ENCODE measurements around the gene PEX16.
"Not testable (repeated sequence)": the region's sequence is repeated elsewhere in the genome, so short reads cannot be mapped to it uniquely, and the experiment has no call there.

Gene PEX16

GRCh38 chr11:45905095-45905494 lies 12.6 kb downstream of the PEX16 start:
- Histone ChIP-seq H3K4me1 (ENCODE audit: control insufficient read depth, insufficient read depth, low read length) (peaks cover 20% of the 10 kb centered on the region), H3K27ac (ENCODE audit: low read length) (no peak overlapping the region), H3K9ac (ENCODE audit: low read length in 2 of 2) (no peak overlapping the region), H3K27me3 (ENCODE audit: control insufficient read depth in 1 of 2, insufficient read depth in 2 of 2, low read length in 2 of 2) (no peaks in the 10 kb centered on the region), H3K36me3 (ENCODE audit: control insufficient read depth in 2 of 2, insufficient read depth in 2 of 2, low read length in 2 of 2) (peaks cover 0 to 14% of the 10 kb centered on the region in 2 donors), H3K9me3 (ENCODE audit: control insufficient read depth in 2 of 2, low read length in 2 of 2) (no peaks in the 10 kb centered on the region), H3K4me3 (ENCODE audit: low read length in 2 of 2) (no peak overlapping the region)

DNA sequence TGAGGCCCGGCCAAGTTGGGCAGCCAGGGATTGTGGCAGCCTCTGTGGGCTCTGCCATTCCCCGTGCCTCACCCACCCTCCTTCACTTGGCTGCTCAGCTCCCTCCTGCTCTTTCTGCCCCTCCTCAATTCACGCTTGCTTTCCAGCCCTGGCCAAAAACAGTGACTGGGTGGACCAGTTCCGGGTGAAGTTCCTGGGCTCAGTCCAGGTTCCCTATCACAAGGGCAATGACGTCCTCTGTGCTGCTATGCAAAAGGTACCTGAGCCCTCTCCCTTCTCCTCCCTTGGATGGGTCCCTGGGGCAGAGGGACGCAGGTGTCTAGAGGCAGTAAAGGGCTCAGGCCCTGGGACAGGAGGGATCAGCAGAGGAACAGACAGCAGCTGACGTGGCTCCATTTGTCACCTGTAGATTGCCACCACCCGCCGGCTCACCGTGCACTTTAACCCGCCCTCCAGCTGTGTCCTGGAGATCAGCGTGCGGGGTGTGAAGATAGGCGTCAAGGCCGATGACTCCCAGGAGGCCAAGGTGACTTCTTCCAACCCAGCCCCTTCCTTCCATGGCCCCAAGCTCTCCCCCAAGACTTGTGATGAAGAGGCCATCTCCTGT lies 13.3 kb downstream of the PEX16 start:
- Histone ChIP-seq H3K27ac (ENCODE audit: low read length) (no peak overlapping the region), H3K4me1 (ENCODE audit: control insufficient read depth, insufficient read depth, low read length) (peaks cover 20% of the 10 kb centered on the region), H3K9me3 (ENCODE audit: control insufficient read depth in 2 of 2, low read length in 2 of 2) (no peaks in the 10 kb centered on the region), H3K27me3 (ENCODE audit: control insufficient read depth in 1 of 2, insufficient read depth in 2 of 2, low read length in 2 of 2) (no peaks in the 10 kb centered on the region), H3K9ac (ENCODE audit: low read length in 2 of 2) (no peak overlapping the region), H3K36me3 (ENCODE audit: control insufficient read depth in 2 of 2, insufficient read depth in 2 of 2, low read length in 2 of 2) (peaks cover 0 to 12% of the 10 kb centered on the region in 2 donors), H3K4me3 (ENCODE audit: low read length in 2 of 2) (no peak overlapping the region)

DNA sequence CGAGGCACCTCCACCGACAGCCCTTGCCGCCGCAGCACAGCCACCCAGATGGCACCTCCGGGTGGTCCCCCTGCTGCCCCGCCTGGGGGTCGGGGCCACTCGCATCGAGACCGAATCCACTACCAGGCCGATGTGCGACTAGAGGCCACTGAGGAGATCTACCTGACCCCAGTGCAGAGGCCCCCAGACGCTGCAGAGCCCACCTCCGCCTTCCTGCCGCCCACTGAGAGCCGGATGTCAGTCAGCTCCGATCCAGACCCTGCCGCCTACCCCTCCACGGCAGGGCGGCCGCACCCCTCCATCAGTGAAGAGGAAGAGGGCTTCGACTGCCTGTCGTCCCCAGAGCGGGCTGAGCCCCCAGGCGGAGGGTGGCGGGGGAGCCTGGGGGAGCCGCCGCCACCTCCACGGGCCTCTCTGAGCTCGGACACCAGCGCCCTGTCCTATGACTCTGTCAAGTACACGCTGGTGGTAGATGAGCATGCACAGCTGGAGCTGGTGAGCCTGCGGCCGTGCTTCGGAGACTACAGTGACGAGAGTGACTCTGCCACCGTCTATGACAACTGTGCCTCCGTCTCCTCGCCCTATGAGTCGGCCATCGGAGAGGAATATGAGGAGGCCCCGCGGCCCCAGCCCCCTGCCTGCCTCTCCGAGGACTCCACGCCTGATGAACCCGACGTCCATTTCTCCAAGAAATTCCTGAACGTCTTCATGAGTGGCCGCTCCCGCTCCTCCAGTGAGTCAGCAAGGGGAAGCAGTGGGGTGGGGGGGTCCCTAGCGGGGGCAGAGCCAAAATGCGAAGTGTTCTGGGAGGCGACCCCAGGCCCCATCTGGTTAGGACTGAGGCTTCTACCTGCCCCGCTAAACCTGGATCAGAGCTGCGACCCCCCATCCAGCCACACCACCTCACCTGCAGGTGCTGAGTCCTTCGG lies 15.0 kb downstream of the PEX16 start:
- peaks cover 23% of the 10 kb centered on the region for H3K4me1 ChIP-seq (ENCODE audit: control insufficient read depth, insufficient read depth, low read length)

GRCh38 chr11:45901626-45902025 lies 16.1 kb downstream of the PEX16 start:
- H3K27ac ChIP-seq (ENCODE audit: low read length) = no peak overlapping the region
- H3K36me3 ChIP-seq (ENCODE audit: control insufficient read depth in 2 of 2, insufficient read depth in 2 of 2, low read length in 2 of 2) = peaks cover 0 to 12% of the 10 kb centered on the region in 2 donors
- H3K9me3 ChIP-seq (ENCODE audit: control insufficient read depth in 2 of 2, low read length in 2 of 2) = no peaks in the 10 kb centered on the region
- no peak overlapping the region for H3K9ac ChIP-seq (ENCODE audit: low read length in 2 of 2)
- peaks cover 21% of the 10 kb centered on the region for H3K4me1 ChIP-seq (ENCODE audit: control insufficient read depth, insufficient read depth, low read length)
- H3K4me3 ChIP-seq (ENCODE audit: low read length in 2 of 2) = no peak overlapping the region
- no peaks in the 10 kb centered on the region for H3K27me3 ChIP-seq (ENCODE audit: control insufficient read depth in 1 of 2, insufficient read depth in 2 of 2, low read length in 2 of 2)

More for the DNA sequence above, 15.0 kb downstream of the PEX16 start:
- Histone ChIP-seq H3K9ac (ENCODE audit: low read length in 2 of 2) (no peak overlapping the region), H3K27ac (ENCODE audit: low read length) (no peak overlapping the region), H3K27me3 (ENCODE audit: control insufficient read depth in 1 of 2, insufficient read depth in 2 of 2, low read length in 2 of 2) (no peaks in the 10 kb centered on the region), H3K36me3 (ENCODE audit: control insufficient read depth in 2 of 2, insufficient read depth in 2 of 2, low read length in 2 of 2) (peaks cover 0 to 12% of the 10 kb centered on the region in 2 donors), H3K9me3 (ENCODE audit: control insufficient read depth in 2 of 2, low read length in 2 of 2) (no peaks in the 10 kb centered on the region), H3K4me3 (ENCODE audit: low read length in 2 of 2) (no peak overlapping the region)

GRCh38 chr11:45900916-45901617 lies 16.6 kb downstream of the PEX16 start:
- H3K4me1 ChIP-seq (ENCODE audit: control insufficient read depth, insufficient read depth, low read length) = peaks cover 21% of the 10 kb centered on the region
- H3K9ac ChIP-seq (ENCODE audit: low read length in 2 of 2) = peak overlapping the region; percentile 50 to 69
- H3K27me3 ChIP-seq (ENCODE audit: control insufficient read depth in 1 of 2, insufficient read depth in 2 of 2, low read length in 2 of 2) = no peaks in the 10 kb centered on the region
- peak overlapping the region; percentile 57 to 80 for H3K4me3 ChIP-seq (ENCODE audit: low read length in 2 of 2)
- H3K9me3 ChIP-seq (ENCODE audit: control insufficient read depth in 2 of 2, low read length in 2 of 2) = no peaks in the 10 kb centered on the region
- H3K27ac ChIP-seq (ENCODE audit: low read length) = no peak overlapping the region
- H3K36me3 ChIP-seq (ENCODE audit: control insufficient read depth in 2 of 2, insufficient read depth in 2 of 2, low read length in 2 of 2) = peaks cover 0 to 12% of the 10 kb centered on the region in 2 donors

DNA sequence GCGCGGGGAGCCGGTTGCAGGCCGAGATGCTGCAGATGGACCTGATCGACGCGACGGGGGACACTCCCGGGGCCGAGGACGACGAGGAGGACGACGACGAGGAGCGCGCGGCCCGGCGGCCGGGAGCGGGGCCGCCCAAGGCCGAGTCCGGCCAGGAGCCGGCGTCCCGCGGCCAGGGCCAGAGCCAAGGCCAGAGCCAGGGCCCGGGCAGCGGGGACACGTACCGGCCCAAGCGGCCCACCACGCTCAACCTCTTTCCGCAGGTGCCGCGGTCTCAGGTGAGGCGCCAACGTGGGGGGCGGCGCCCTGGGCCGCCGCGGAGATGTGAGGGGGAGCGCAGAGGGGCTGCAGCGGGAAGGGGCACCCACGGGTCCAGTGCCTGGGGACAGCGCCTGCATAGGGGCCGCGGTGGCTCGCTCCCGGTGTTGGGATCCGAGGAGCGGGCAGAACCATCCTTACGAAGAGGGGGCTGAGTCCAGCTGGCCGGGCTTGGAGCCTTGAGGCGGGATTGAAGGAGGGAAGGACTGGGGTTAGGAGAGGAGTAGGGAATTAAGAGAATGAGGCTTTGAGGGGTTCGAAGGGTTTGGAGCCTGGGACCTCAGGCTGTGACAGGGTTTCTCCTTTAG lies 17.4 kb downstream of the PEX16 start:
- Histone ChIP-seq H3K4me1 (ENCODE audit: control insufficient read depth, insufficient read depth, low read length) (peaks cover 21% of the 10 kb centered on the region), H3K36me3 (ENCODE audit: control insufficient read depth in 2 of 2, insufficient read depth in 2 of 2, low read length in 2 of 2) (peaks cover 0 to 12% of the 10 kb centered on the region in 2 donors), H3K4me3 (ENCODE audit: low read length in 2 of 2) (peak overlapping the region; percentile 57 to 80), H3K9ac (ENCODE audit: low read length in 2 of 2) (peak overlapping the region; percentile 50 to 69)
- not testable (repeated sequence) for H3K27ac ChIP-seq (ENCODE audit: low read length); H3K27me3 ChIP-seq (ENCODE audit: control insufficient read depth in 1 of 2, insufficient read depth in 2 of 2, low read length in 2 of 2); H3K9me3 ChIP-seq (ENCODE audit: control insufficient read depth in 2 of 2, low read length in 2 of 2)

GRCh38 chr11:45899448-45900174 lies 18.1 kb downstream of the PEX16 start:
- Histone ChIP-seq H3K9ac (ENCODE audit: low read length in 2 of 2) (peak overlapping the region in 1 of 2 donors; percentile 13), H3K27ac (ENCODE audit: low read length) (no peak overlapping the region), H3K36me3 (ENCODE audit: control insufficient read depth in 2 of 2, insufficient read depth in 2 of 2, low read length in 2 of 2) (peaks cover 0 to 10% of the 10 kb centered on the region in 2 donors), H3K4me3 (ENCODE audit: low read length in 2 of 2) (peak overlapping the region; percentile 57 to 80), H3K27me3 (ENCODE audit: control insufficient read depth in 1 of 2, insufficient read depth in 2 of 2, low read length in 2 of 2) (no peaks in the 10 kb centered on the region), H3K4me1 (ENCODE audit: control insufficient read depth, insufficient read depth, low read length) (peaks cover 21% of the 10 kb centered on the region), H3K9me3 (ENCODE audit: control insufficient read depth in 2 of 2, low read length in 2 of 2) (no peaks in the 10 kb centered on the region)

DNA sequence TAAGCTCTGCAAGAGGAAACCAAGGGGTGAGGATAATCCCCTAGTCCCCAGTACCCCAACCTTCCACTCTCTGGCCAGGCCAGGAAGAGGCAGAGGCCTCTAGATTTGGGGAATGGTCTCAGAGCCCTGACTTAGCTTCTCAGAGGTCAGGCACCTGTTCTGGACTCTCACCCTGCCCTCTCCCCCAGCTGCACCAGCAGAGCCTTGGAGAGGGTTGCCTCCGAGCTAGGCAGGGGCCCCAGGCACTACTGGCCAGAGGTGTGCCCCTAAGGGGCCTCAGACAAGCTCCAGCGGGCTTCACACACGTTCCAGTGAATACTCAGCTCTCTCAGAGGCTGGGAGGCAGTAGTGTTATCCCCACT lies 18.6 kb downstream of the PEX16 start:
- peak overlapping the region; percentile 57 to 80 for H3K4me3 ChIP-seq (ENCODE audit: low read length in 2 of 2)
- H3K9ac ChIP-seq (ENCODE audit: low read length in 2 of 2) = peak overlapping the region in 1 of 2 donors; percentile 13
- H3K4me1 ChIP-seq (ENCODE audit: control insufficient read depth, insufficient read depth, low read length) = peaks cover 21% of the 10 kb centered on the region
- H3K27ac ChIP-seq (ENCODE audit: low read length) = no peak overlapping the region
- H3K36me3 ChIP-seq (ENCODE audit: control insufficient read depth in 2 of 2, insufficient read depth in 2 of 2, low read length in 2 of 2) = peaks cover 0 to 7% of the 10 kb centered on the region in 2 donors
- H3K9me3 ChIP-seq (ENCODE audit: control insufficient read depth in 2 of 2, low read length in 2 of 2) = no peaks in the 10 kb centered on the region
- no peaks in the 10 kb centered on the region for H3K27me3 ChIP-seq (ENCODE audit: control insufficient read depth in 1 of 2, insufficient read depth in 2 of 2, low read length in 2 of 2)

- H3K4me1 ChIP-seq (ENCODE audit: control insufficient read depth, insufficient read depth, low read length) = peaks cover 21% of the 10 kb centered on the region
- H3K4me3 ChIP-seq (ENCODE audit: low read length in 2 of 2) = no peak overlapping the region
- no peaks in the 10 kb centered on the region for H3K27me3 ChIP-seq (ENCODE audit: control insufficient read depth in 1 of 2, insufficient read depth in 2 of 2, low read length in 2 of 2)
- H3K27ac ChIP-seq (ENCODE audit: low read length) = no peak overlapping the region
- H3K9ac ChIP-seq (ENCODE audit: low read length in 2 of 2) = no peak overlapping the region
- no peaks in the 10 kb centered on the region for H3K9me3 ChIP-seq (ENCODE audit: control insufficient read depth in 2 of 2, low read length in 2 of 2)
- no peaks in the 10 kb centered on the region for H3K36me3 ChIP-seq (ENCODE audit: control insufficient read depth in 2 of 2, insufficient read depth in 2 of 2, low read length in 2 of 2)
Observed at GRCh38 chr11:45897556-45897955, 20.1 kb downstream of the PEX16 start.

All from stomach smooth muscle (tissue), 2 donors.